Ecto neural progenitor cell (in vitro differentiated cells): ENCODE measurements around the gene QSOX1.
A peak's percentile ranks its signal among the peaks of the same experiment; 100 is the strongest.
"Not testable (repeated sequence)": the region's sequence is repeated elsewhere in the genome, so short reads cannot be mapped to it uniquely, and the experiment has no call there.

ENCODE experiments used
- DNase-seq: peaks from one replicate; pipeline ENCODE4 v3.0.0-alpha.2; 2018; ENCODE audit warnings: low spot score

Gene QSOX1

GRCh38 chr1:180188684-180189175 is 34.1 kb downstream of the QSOX1 start:
- no peak for DNase-seq

- no peak for DNase-seq
Observed at GRCh38 chr1:180190091-180190490, 35.4 kb downstream of the QSOX1 start.

GRCh38 chr1:180192172-180192571 is 37.5 kb downstream of the QSOX1 start:
- DNase-seq: no peak

GRCh38 chr1:180193141-180194047 is 38.7 kb downstream of the QSOX1 start:
- no peak for DNase-seq

GRCh38 chr1:180194048-180194425 is 39.4 kb downstream of the QSOX1 start:
- DNase-seq: no peak

GRCh38 chr1:180194546-180195207 is 40.0 kb downstream of the QSOX1 start:
- DNase-seq: no peak

- no peak for DNase-seq
Observed at GRCh38 chr1:180195401-180195800, 40.7 kb downstream of the QSOX1 start.

GRCh38 chr1:180195916-180196315 is 41.2 kb downstream of the QSOX1 start:
- no peak for DNase-seq

GRCh38 chr1:180196436-180197003 is 41.9 kb downstream of the QSOX1 start:
- no peak for DNase-seq

GRCh38 chr1:180197231-180197630 is 42.6 kb downstream of the QSOX1 start:
- DNase-seq: no peak

GRCh38 chr1:180198196-180198595 is 43.5 kb downstream of the QSOX1 start:
- DNase-seq: peak; percentile 78

GRCh38 chr1:180198611-180199010 is 43.9 kb downstream of the QSOX1 start:
- no peak for DNase-seq

GRCh38 chr1:180199018-180199417 is 44.3 kb downstream of the QSOX1 start:
- DNase-seq: no peak

- no peak for DNase-seq
Observed at GRCh38 chr1:180201451-180202200, 47.0 kb downstream of the QSOX1 start.

- DNase-seq: not testable (repeated sequence)
Observed at GRCh38 chr1:180202588-180202987, 47.9 kb downstream of the QSOX1 start.

- no peak for DNase-seq
Observed at GRCh38 chr1:180204231-180204630, 49.6 kb downstream of the QSOX1 start.

GRCh38 chr1:180206581-180206980 is 51.9 kb downstream of the QSOX1 start:
- no peak for DNase-seq

- no peak for DNase-seq
Observed at GRCh38 chr1:180208264-180208663, 53.6 kb downstream of the QSOX1 start.

GRCh38 chr1:180210008-180210620 is 55.4 kb downstream of the QSOX1 start:
- DNase-seq: no peak

- DNase-seq: no peak
Observed at GRCh38 chr1:180211156-180211859, 56.6 kb downstream of the QSOX1 start.

GRCh38 chr1:180211860-180212229 is 57.2 kb downstream of the QSOX1 start:
- no peak for DNase-seq
